GM12878 (cell line): ENCODE results near the gene SHROOM1. TPM values are rescaled to one million over a fixed set of nuclear protein-coding genes. Genes with fewer than 3 reads are reported as not detected.

ENCODE experiments used
- BRCA1 ChIP-seq: IDR thresholded peaks from 2 replicates; pipeline ENCODE4 v1.6.1; 2011; ENCODE audit warnings: low read depth, low read length, improper control_type of control experiment
- CBX5 ChIP-seq: sonication (generic); IDR thresholded peaks from 2 replicates; pipeline ENCODE4 v1.6.1; 2016; ENCODE audit warnings: low read depth, moderate library complexity, mild to moderate bottlenecking, inconsistent platforms
- CTCF ChIP-seq, 3 experiments: IDR thresholded peaks in 2 of 3; conservative IDR thresholded peaks in 1 of 3; 2 replicates each; pipeline ENCODE4 v1.5.1; 2011; ENCODE audit warnings: low read depth in 3 of 3, low read length in 3 of 3, mild to moderate bottlenecking in 3 of 3, control low read depth in 2 of 3, moderate library complexity in 2 of 3, inconsistent platforms in 1 of 3, mixed read lengths in 1 of 3; ENCODE audit not compliant: control insufficient read depth in 2 of 3, insufficient read depth in 1 of 3; ENCODE audit errors: extremely low read depth in 1 of 3
- E2F8 ChIP-seq: fragments of 450-650 bp; IDR thresholded peaks from 2 replicates; pipeline ENCODE4 v1.6.1; 2018; ENCODE audit warnings: mild to moderate bottlenecking, low read depth, moderate library complexity; ENCODE audit not compliant: partially characterized antibody
- FOS ChIP-seq: IDR thresholded peaks from 3 replicates; pipeline ENCODE4 v1.6.1; 2011; ENCODE audit warnings: borderline replicate concordance; ENCODE audit not compliant: insufficient read length; ENCODE audit errors: extremely low read depth
- HDAC6 ChIP-seq: fragments of 200-600 bp; sonication (generic); IDR thresholded peaks from one replicate; pipeline ENCODE4 v1.8.0; 2017; ENCODE audit warnings: antibody characterized with exemption; ENCODE audit not compliant: unreplicated experiment
- MTA3 ChIP-seq: IDR thresholded peaks from 2 replicates; pipeline ENCODE4 v1.6.1; 2012; ENCODE audit warnings: low read length, inconsistent platforms, borderline replicate concordance
- NR2C2 ChIP-seq: IDR thresholded peaks from 2 replicates; pipeline ENCODE4 v1.6.1; 2011; ENCODE audit warnings: borderline replicate concordance, low read depth; ENCODE audit not compliant: control insufficient read depth, insufficient read length
- POLR2A ChIP-seq: IDR thresholded peaks from 2 replicates; pipeline ENCODE4 v1.6.1; 2011; ENCODE audit warnings: low read depth, mild to moderate bottlenecking, low read length
- RELA ChIP-seq: fragments of 450-650 bp; IDR thresholded peaks from 2 replicates; pipeline ENCODE4 v1.8.0; 2014; ENCODE audit warnings: borderline replicate concordance; ENCODE audit not compliant: partially characterized antibody
- RUNX3 ChIP-seq: IDR thresholded peaks from 2 replicates; pipeline ENCODE4 v1.6.1; 2012; ENCODE audit warnings: low read length, inconsistent platforms
- SREBF1 ChIP-seq: IDR thresholded peaks from 2 replicates; pipeline ENCODE4 v1.6.1; 2012; ENCODE audit warnings: mild to moderate bottlenecking, low read length
- STAT3 ChIP-seq: IDR thresholded peaks from 2 replicates; pipeline ENCODE4 v1.6.1; 2011; ENCODE audit warnings: low read depth, low read length, improper control_type of control experiment
- TCF12 ChIP-seq: IDR thresholded peaks from 2 replicates; pipeline ENCODE4 v1.6.1; 2011; ENCODE audit warnings: low read depth, mild to moderate bottlenecking, low read length
- TCF3 ChIP-seq: IDR thresholded peaks from 2 replicates; pipeline ENCODE4 v1.6.1; 2012; ENCODE audit warnings: low read depth, mild to moderate bottlenecking, low read length, borderline replicate concordance; ENCODE audit not compliant: insufficient read depth
- ZBTB4 ChIP-seq: fragments of 450-650 bp; formaldehyde crosslinking; IDR thresholded peaks from 2 replicates; pipeline ENCODE4 v1.4.0; 2022; ENCODE audit warnings: mild to moderate bottlenecking, moderate library complexity
- ZNF592 ChIP-seq: fragments of 450-650 bp; IDR thresholded peaks from 2 replicates; pipeline ENCODE4 v1.6.1; 2017; ENCODE audit warnings: mild to moderate bottlenecking, moderate library complexity
- polyA plus RNA-seq, 11 experiments: library from polyadenylated mRNA; depleted of rRNA in 4 of 11; unstranded in 6 of 11; stranded (reverse) in 5 of 11; fragments of >200 nt; fragmentation: Nextera tagmentation in 4 of 11; fragmentation: Illumina TruSeq in 1 of 11; extraction: Ambion mirVana in 4 of 11; extraction: Trizol in 1 of 11; gene quantifications; 1 replicate in 1 of 11; 2 replicates in 10 of 11; pipeline versions ENCODE4 v1.2.1 to v1.2.3, GENCODE V29; 2011 to 2016; ENCODE audit warnings: inconsistent platforms in 2 of 11, missing spikeins in 2 of 11, low read depth in 1 of 11
- total RNA-seq, 4 experiments: library from RNA; depleted of rRNA in 3 of 4; stranded (reverse); fragments of >200 nt in 3 of 4; fragmentation: Illumina TruSeq in 1 of 4; extraction: Trizol in 1 of 4; gene quantifications; 2 replicates each; pipeline versions ENCODE4 v1.2.1 to v1.2.3, GENCODE V29; 2013 to 2021

Gene SHROOM1
- total and polyA plus RNA-seq, 10 of the 15 experiments (the other 5 are each of a cell fraction or from before 2014, with no cell fraction given): 0.05 to 3.9 (median 1.3) TPM

- no peak for TF ChIP-seq ZNF592
- TF ChIP-seq TCF12: no peak
- no peak for TF ChIP-seq FOS
- no peak for TF ChIP-seq STAT3
- no peak for TF ChIP-seq NR2C2
- TF ChIP-seq ZBTB4: no peak
- TF ChIP-seq MTA3: no peak
- 0 out of 2 replicates have a peak, but pooled peaks have one; percentile 8 for TF ChIP-seq POLR2A
- no peak for TF ChIP-seq E2F8
- peak; percentile 47 for TF ChIP-seq RELA
- no peak for TF ChIP-seq CTCF (IDR thresholded peaks at IDR 0.05 in 2 of 3, conservative IDR thresholded peaks at IDR 0.05 in 1 of 3; ENCODE audit: control insufficient read depth in 2 of 3, extremely low read depth in 1 of 3, insufficient read depth in 1 of 3, low read depth in 3 of 3, low read length in 3 of 3)
- 0 out of 2 replicates have a peak, but pooled peaks have one; percentile 18 for TF ChIP-seq RUNX3
- TF ChIP-seq BRCA1: no peak
- no peak for TF ChIP-seq CBX5
- 0 out of 2 replicates have a peak, but pooled peaks have one; percentile 41 for TF ChIP-seq TCF3
- TF ChIP-seq SREBF1: no peak
- TF ChIP-seq HDAC6: no peak
Observed at GRCh38 chr5:132777209-132778069, 53.0 kb downstream of the SHROOM1 start, which contains the start of gene SEPTIN8 (continued).
